Neural cell (in vitro differentiated cells): ENCODE results near the gene TOLLIP. TPM values are rescaled to one million over a fixed set of nuclear protein-coding genes. Genes with fewer than 3 reads are reported as not detected.

Source experiments
- H2AFZ ChIP-seq: fragments of 200-600, 300-800 bp; sonication (generic), shearing (Covaris generic); 2 replicates; pipeline ENCODE4 v1.6.0; 2014; ENCODE audit warnings: low read depth, mild to moderate bottlenecking, antibody characterized with exemption, low read length, moderate library complexity
- H3F3A ChIP-seq: fragments of 200-600 bp; shearing (Covaris generic); 2 replicates; pipeline ENCODE4 v1.6.1; 2016; ENCODE audit warnings: mild to moderate bottlenecking, moderate library complexity, mixed read lengths, antibody characterized with exemption, low read length; ENCODE audit not compliant: insufficient read depth, poor library complexity, severe bottlenecking
- H3K27ac ChIP-seq: fragments of 200-600, 300-800 bp; sonication (generic), shearing (Covaris generic); 2 replicates; pipeline ENCODE4 v1.5.1; 2014; ENCODE audit warnings: mild to moderate bottlenecking, low read length, moderate library complexity
- H3K27me3 ChIP-seq: fragments of 300-800, 200-600 bp; sonication (generic), shearing (Covaris generic); 2 replicates; pipeline ENCODE4 v1.6.0; 2014; ENCODE audit warnings: mild to moderate bottlenecking, low read depth, low read length, moderate library complexity; ENCODE audit not compliant: insufficient read depth
- H3K36me3 ChIP-seq: fragments of 300-800, 200-600 bp; sonication (generic), shearing (Covaris generic); 2 replicates; pipeline ENCODE4 v1.5.1; 2014; ENCODE audit warnings: mild to moderate bottlenecking, antibody characterized with exemption, low read length, moderate library complexity; ENCODE audit not compliant: insufficient read depth
- H3K4me2 ChIP-seq: fragments of 300-800, 200-600 bp; sonication (generic), shearing (Covaris generic); 2 replicates; pipeline ENCODE4 v1.6.0; 2014; ENCODE audit warnings: mild to moderate bottlenecking, low read length
- H3K4me3 ChIP-seq: fragments of 300-800, 200-600 bp; sonication (generic), shearing (Covaris generic); 2 replicates; pipeline ENCODE4 v1.5.1; 2014; ENCODE audit warnings: mild to moderate bottlenecking, low read length, moderate library complexity
- H3K79me2 ChIP-seq: fragments of 200-600 bp; shearing (Covaris generic); replicated peaks from 2 replicates; pipeline ENCODE4 v1.6.0; 2014; ENCODE audit warnings: mild to moderate bottlenecking, low read length, moderate library complexity; ENCODE audit not compliant: insufficient read depth
- H3K9ac ChIP-seq: fragments of 300-800, 200-600 bp; sonication (generic), shearing (Covaris generic); 2 replicates; pipeline ENCODE4 v1.6.1; 2016; ENCODE audit warnings: mild to moderate bottlenecking, low read length, mixed read lengths
- H3K9me2 ChIP-seq: fragments of 200-600 bp; shearing (Covaris generic); 2 replicates; pipeline ENCODE4 v1.6.1; 2016; ENCODE audit warnings: mild to moderate bottlenecking, low read length, mixed read lengths; ENCODE audit not compliant: insufficient read depth
- H3K9me3 ChIP-seq: fragments of 200-600, 300-800 bp; sonication (generic), shearing (Covaris generic); 2 replicates; pipeline ENCODE4 v1.6.1; 2016; ENCODE audit warnings: mild to moderate bottlenecking, mixed run types, low read length, moderate library complexity, mixed read lengths
- H4K20me1 ChIP-seq: fragments of 200-600 bp; shearing (Covaris generic); 2 replicates; pipeline ENCODE4 v1.6.1; 2016; ENCODE audit warnings: mild to moderate bottlenecking, mixed run types; ENCODE audit not compliant: insufficient read depth
- EZH2 ChIP-seq: fragments of 200-600, 300-800 bp; shearing (Covaris generic), sonication (generic); IDR thresholded peaks from 2 replicates; pipeline ENCODE4 v1.6.1; 2014; ENCODE audit warnings: antibody characterized with exemption, low read length, borderline replicate concordance, mild to moderate bottlenecking; ENCODE audit not compliant: insufficient read depth, poor library complexity, severe bottlenecking
- POLR2AphosphoS5 ChIP-seq: IDR thresholded peaks from 2 replicates; pipeline ENCODE4 v1.6.1; 2012
- RAD21 ChIP-seq: fragments of 450-650 bp; conservative IDR thresholded peaks from 2 replicates; pipeline ENCODE4 v1.6.1; 2014; ENCODE audit warnings: antibody characterized with exemption, mild to moderate bottlenecking, moderate library complexity
- TAF1 ChIP-seq: IDR thresholded peaks from 2 replicates; pipeline ENCODE4 v1.6.1; 2012; ENCODE audit warnings: low read depth
- polyA plus RNA-seq: library from polyadenylated mRNA; depleted of rRNA; stranded (reverse); fragments of >200 nt; gene quantifications from 2 replicates; pipeline ENCODE4 v1.2.3, GENCODE V29; 2014
- TF ChIP-seq, protein P1 (sequence below): IDR thresholded peaks from 2 replicates; pipeline ENCODE4 v1.6.1; 2012; ENCODE audit warnings: borderline replicate concordance
- TF ChIP-seq, protein P2 (sequence below): fragments of 450-650 bp; IDR thresholded peaks from 2 replicates; pipeline ENCODE4 v1.5.1; 2014; ENCODE audit warnings: antibody characterized with exemption, mild to moderate bottlenecking, moderate library complexity; ENCODE audit not compliant: poor library complexity, severe bottlenecking

TOLLIP gene
- polyA plus RNA-seq, 1 donor from 2014 or later = 24.1 TPM

DNA sequence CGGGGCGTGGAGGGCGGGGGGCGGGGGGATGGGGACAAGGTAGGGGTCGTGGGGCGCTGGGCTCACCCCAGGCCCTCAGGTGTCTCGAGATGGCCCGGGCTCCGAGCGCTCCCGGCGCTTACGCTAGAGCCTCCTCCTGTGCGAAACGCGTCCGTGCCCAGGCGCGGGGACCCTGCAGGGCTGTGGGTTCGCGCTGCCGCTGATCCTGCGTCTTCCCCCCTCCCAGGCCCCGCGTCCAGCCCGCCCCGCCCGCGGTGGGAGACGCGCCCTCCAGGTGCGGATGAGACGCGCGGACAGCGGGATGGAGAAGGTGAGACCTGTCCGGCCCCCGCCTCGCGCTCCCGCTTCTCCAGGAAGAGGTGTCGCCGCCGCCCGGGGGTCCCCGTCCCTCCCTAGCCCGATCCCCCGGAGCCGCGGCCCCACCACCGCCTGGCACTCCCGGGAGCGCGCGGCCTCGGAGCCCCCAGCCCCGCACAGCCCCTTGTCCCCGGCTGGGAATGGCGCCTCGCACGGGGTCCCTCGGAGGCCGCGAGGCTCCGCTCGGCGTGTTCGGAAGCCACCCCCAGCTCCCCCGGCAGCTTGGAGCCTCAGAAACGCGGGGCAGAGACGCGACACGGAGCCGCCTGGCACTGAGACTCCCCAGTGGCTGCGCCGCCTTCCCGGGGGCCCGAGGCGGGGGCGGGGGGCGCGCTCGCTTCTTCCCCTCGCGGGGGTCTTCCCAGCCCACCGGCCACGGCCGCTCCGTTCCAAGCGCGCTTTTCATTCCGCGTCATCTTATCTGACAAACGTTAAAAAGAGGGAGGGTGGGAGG lies 27.6 kb upstream of the TOLLIP start:
- no peaks in the 10 kb centered on the region for H3K9me3 ChIP-seq
- no peaks in the 10 kb centered on the region for H3K27me3 ChIP-seq
- no peaks in the 10 kb centered on the region for H3K9me2 ChIP-seq
- H3K9ac ChIP-seq = no peak overlapping the region
- H3K27ac ChIP-seq = no peak overlapping the region
- no peaks in the 10 kb centered on the region for H3K79me2 ChIP-seq
- no peaks in the 10 kb centered on the region for H3F3A ChIP-seq
- H4K20me1 ChIP-seq = no peaks in the 10 kb centered on the region
- TF ChIP-seq POLR2AphosphoS5 = no peak
- H3K4me2 ChIP-seq = no peak overlapping the region
- no peaks in the 10 kb centered on the region for H3K36me3 ChIP-seq
- H2AFZ ChIP-seq = no peak overlapping the region
- peak overlapping the region; percentile 58 for H3K4me3 ChIP-seq

DNA sequence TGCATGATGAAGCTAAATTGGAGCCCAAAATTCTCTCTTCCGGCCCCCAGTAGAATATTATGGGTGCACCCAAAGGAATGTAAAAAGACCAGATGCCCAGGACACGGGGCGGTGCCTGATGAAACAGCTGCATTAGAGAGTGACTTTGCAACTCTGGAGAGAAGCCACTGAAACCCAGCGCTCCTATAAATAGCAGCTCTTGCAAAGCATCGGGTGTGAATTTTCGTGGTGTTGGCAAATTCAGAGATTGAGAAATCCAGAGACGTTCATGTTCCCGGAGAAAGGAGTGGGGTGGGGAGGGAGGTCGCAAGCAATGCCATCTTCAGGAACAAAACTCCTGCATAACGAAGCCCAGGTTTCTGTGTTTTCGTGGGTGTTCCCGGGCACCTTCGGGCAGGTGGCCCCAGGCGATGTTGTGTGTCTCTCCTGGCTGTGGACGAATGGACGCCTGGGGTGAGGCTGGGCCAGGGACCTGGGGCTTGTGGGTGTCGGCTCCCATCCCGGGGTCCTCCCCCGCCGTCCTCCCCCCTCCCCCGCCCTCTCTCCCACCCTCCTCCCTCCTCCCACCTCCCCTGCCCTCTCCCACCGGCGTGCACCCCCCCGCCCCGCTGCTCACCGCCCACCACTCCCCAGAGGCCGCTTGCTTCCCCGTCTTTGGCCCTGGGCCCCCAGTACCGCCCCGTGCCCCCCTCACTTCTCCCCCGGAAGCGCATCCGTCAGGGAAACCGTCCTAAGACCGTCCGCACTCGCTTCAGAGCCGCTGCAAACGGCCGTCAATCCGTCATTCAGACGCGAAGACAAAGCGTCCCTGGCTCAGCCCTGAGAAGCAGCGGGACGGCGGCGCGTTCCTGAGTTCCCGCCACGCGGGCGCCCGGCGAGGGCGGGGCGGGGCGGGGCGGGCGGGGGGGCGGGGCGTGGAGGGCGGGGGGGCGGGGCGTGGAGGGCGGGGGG lies 26.7 kb upstream of the TOLLIP start:
- TF ChIP-seq RAD21 (no peak), POLR2AphosphoS5 (peak; percentile 64), EZH2 (no peak)
- TF ChIP-seq, protein P1, sequence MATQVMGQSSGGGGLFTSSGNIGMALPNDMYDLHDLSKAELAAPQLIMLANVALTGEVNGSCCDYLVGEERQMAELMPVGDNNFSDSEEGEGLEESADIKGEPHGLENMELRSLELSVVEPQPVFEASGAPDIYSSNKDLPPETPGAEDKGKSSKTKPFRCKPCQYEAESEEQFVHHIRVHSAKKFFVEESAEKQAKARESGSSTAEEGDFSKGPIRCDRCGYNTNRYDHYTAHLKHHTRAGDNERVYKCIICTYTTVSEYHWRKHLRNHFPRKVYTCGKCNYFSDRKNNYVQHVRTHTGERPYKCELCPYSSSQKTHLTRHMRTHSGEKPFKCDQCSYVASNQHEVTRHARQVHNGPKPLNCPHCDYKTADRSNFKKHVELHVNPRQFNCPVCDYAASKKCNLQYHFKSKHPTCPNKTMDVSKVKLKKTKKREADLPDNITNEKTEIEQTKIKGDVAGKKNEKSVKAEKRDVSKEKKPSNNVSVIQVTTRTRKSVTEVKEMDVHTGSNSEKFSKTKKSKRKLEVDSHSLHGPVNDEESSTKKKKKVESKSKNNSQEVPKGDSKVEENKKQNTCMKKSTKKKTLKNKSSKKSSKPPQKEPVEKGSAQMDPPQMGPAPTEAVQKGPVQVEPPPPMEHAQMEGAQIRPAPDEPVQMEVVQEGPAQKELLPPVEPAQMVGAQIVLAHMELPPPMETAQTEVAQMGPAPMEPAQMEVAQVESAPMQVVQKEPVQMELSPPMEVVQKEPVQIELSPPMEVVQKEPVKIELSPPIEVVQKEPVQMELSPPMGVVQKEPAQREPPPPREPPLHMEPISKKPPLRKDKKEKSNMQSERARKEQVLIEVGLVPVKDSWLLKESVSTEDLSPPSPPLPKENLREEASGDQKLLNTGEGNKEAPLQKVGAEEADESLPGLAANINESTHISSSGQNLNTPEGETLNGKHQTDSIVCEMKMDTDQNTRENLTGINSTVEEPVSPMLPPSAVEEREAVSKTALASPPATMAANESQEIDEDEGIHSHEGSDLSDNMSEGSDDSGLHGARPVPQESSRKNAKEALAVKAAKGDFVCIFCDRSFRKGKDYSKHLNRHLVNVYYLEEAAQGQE = peak; percentile 30
- Histone ChIP-seq H3K27ac (no peak overlapping the region), H3K27me3 (no peaks in the 10 kb centered on the region)

DNA sequence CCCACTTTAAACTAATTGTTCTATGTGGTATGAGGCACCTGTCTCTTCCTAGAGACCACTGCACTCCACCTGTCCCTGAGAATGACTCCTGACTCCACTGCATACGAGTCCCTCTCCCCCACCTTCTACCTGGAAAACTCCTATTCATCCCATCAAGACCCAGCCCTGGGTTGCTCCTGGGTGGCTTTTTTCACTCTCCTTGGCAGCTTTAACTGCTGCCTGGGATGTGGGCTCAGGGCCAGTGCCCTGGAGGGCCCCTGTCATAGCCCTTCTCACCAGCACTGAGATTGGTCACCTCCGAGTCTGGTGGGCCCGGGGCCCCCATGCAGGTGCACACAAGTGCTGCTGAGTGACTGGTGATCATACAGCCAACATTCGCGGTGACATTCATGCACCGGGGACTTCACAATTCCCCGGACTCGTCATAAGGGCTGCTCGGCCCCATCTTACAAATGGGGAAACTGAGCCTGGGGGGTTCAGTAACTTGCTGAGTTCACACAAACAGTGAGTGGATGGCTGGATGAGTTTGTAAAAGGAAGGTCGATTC lies 25.9 kb upstream of the TOLLIP start:
- H3F3A ChIP-seq = no peaks in the 10 kb centered on the region
- H2AFZ ChIP-seq = no peak overlapping the region
- no peak overlapping the region for H3K27ac ChIP-seq
- H3K4me2 ChIP-seq = no peak overlapping the region
- TF ChIP-seq TAF1 (no peak), POLR2AphosphoS5 (no peak)
- TF ChIP-seq, protein P2, sequence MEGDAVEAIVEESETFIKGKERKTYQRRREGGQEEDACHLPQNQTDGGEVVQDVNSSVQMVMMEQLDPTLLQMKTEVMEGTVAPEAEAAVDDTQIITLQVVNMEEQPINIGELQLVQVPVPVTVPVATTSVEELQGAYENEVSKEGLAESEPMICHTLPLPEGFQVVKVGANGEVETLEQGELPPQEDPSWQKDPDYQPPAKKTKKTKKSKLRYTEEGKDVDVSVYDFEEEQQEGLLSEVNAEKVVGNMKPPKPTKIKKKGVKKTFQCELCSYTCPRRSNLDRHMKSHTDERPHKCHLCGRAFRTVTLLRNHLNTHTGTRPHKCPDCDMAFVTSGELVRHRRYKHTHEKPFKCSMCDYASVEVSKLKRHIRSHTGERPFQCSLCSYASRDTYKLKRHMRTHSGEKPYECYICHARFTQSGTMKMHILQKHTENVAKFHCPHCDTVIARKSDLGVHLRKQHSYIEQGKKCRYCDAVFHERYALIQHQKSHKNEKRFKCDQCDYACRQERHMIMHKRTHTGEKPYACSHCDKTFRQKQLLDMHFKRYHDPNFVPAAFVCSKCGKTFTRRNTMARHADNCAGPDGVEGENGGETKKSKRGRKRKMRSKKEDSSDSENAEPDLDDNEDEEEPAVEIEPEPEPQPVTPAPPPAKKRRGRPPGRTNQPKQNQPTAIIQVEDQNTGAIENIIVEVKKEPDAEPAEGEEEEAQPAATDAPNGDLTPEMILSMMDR = no peak
- H3K9me3 ChIP-seq = no peaks in the 10 kb centered on the region
- H3K4me3 ChIP-seq = peak overlapping the region; percentile 61
- H3K9me2 ChIP-seq = no peaks in the 10 kb centered on the region
- no peaks in the 10 kb centered on the region for H3K79me2 ChIP-seq
- no peaks in the 10 kb centered on the region for H3K27me3 ChIP-seq
- peak overlapping the region; percentile 55 for H3K9ac ChIP-seq
- no peaks in the 10 kb centered on the region for H3K36me3 ChIP-seq
- no peaks in the 10 kb centered on the region for H4K20me1 ChIP-seq

More for the DNA sequence above, 26.7 kb upstream of the TOLLIP start:
- Histone ChIP-seq H4K20me1 (no peaks in the 10 kb centered on the region), H2AFZ (no peak overlapping the region), H3K36me3 (no peaks in the 10 kb centered on the region), H3F3A (no peaks in the 10 kb centered on the region), H3K9me3 (no peaks in the 10 kb centered on the region), H3K4me2 (no peak overlapping the region), H3K9me2 (no peaks in the 10 kb centered on the region), H3K9ac (peak overlapping the region; percentile 55), H3K4me3 (peak overlapping the region; percentile 61), H3K79me2 (no peaks in the 10 kb centered on the region)
